ENCODE measurements around the gene ZNF177.

DNA sequence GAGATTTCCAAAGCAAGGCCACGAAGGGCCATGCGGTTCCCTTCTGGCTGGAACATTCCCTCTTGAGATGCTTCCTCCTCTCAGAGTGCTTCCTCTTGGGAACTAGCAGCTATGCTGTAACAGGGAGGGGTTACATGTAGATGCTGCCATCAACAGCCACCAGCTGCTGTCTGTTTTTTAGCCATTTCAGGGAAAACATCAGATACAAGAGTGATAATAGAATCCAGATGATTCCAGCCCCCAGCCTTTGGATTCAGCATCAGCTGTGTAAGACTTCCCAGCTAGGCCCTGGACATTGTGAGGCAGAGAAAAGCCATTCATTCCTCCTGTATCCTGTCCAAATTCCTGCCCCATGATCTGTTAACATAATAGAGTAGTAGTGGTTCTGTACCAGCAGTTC is 8.2 kb upstream of the ZNF177 start:
- TF ChIP-seq, protein P1, sequence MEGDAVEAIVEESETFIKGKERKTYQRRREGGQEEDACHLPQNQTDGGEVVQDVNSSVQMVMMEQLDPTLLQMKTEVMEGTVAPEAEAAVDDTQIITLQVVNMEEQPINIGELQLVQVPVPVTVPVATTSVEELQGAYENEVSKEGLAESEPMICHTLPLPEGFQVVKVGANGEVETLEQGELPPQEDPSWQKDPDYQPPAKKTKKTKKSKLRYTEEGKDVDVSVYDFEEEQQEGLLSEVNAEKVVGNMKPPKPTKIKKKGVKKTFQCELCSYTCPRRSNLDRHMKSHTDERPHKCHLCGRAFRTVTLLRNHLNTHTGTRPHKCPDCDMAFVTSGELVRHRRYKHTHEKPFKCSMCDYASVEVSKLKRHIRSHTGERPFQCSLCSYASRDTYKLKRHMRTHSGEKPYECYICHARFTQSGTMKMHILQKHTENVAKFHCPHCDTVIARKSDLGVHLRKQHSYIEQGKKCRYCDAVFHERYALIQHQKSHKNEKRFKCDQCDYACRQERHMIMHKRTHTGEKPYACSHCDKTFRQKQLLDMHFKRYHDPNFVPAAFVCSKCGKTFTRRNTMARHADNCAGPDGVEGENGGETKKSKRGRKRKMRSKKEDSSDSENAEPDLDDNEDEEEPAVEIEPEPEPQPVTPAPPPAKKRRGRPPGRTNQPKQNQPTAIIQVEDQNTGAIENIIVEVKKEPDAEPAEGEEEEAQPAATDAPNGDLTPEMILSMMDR (conservative IDR thresholded peaks at IDR 0.05; ENCODE audit: low read length) = no peak
- TF ChIP-seq EZH2phosphoT487 (IDR thresholded peaks at IDR 0.05; ENCODE audit: borderline replicate concordance) = no peak
